OCI-LY1 (cell line): ENCODE measurements around the gene IMPA2.

Source experiments
- H2AFZ ChIP-seq: fragments of 200-600 bp; sonication (generic), shearing (Covaris generic); 2 replicates; pipeline ENCODE4 v1.6.0; 2014; ENCODE audit warnings: antibody characterized with exemption, mild to moderate bottlenecking, low read length
- H3F3A ChIP-seq: fragments of 200-600 bp; sonication (generic), shearing (Covaris generic); 2 replicates; pipeline ENCODE4 v1.6.0; 2014; ENCODE audit warnings: mild to moderate bottlenecking, antibody characterized with exemption, low read length, moderate library complexity; ENCODE audit not compliant: insufficient read depth
- H3K27ac ChIP-seq: fragments of 200-600 bp; sonication (generic); 2 replicates; pipeline ENCODE4 v1.5.1; 2014; ENCODE audit warnings: low read length, mixed run types, mild to moderate bottlenecking, low read depth; ENCODE audit not compliant: poor library complexity, severe bottlenecking
- H3K27me3 ChIP-seq: fragments of 200-600 bp; sonication (generic); 2 replicates; pipeline ENCODE4 v1.6.0; 2014; ENCODE audit warnings: antibody characterized with exemption, mild to moderate bottlenecking, low read length, moderate library complexity; ENCODE audit not compliant: insufficient read depth
- H3K36me3 ChIP-seq: fragments of 200-600 bp; sonication (generic); 2 replicates; pipeline ENCODE4 v1.6.1; 2014; ENCODE audit warnings: mild to moderate bottlenecking, antibody characterized with exemption, low read length, moderate library complexity, mixed read lengths; ENCODE audit not compliant: insufficient read depth
- H3K4me1 ChIP-seq: fragments of 200-600 bp; sonication (generic); 2 replicates; pipeline ENCODE4 v1.5.1; 2014; ENCODE audit warnings: mild to moderate bottlenecking, low read length, moderate library complexity; ENCODE audit not compliant: insufficient read depth, severe bottlenecking
- H3K4me2 ChIP-seq: fragments of 200-600 bp; sonication (generic), shearing (Covaris generic); 2 replicates; pipeline ENCODE4 v1.6.1; 2014; ENCODE audit warnings: low read length
- H3K4me3 ChIP-seq: fragments of 200-600 bp; sonication (generic); 2 replicates; pipeline ENCODE4 v1.5.1; 2014; ENCODE audit warnings: low read length, low read depth, mild to moderate bottlenecking, mixed read lengths; ENCODE audit not compliant: poor library complexity, severe bottlenecking
- H3K79me2 ChIP-seq: fragments of 200-600 bp; shearing (Covaris generic); 2 replicates; pipeline ENCODE4 v1.6.1; 2016; ENCODE audit warnings: mixed run types, low read length, mixed read lengths; ENCODE audit not compliant: insufficient read depth
- H3K9ac ChIP-seq: fragments of 200-600 bp; sonication (generic), shearing (Covaris generic); 2 replicates; pipeline ENCODE4 v1.6.1; 2014; ENCODE audit warnings: mild to moderate bottlenecking, low read length, mixed read lengths
- H3K9me2 ChIP-seq: fragments of 200-600 bp; sonication (generic), shearing (Covaris generic); 2 replicates; pipeline ENCODE4 v1.6.1; 2014; ENCODE audit warnings: low read depth, mild to moderate bottlenecking, low read length, mixed read lengths
- H3K9me3 ChIP-seq: fragments of 200-600 bp; shearing (Covaris generic); 2 replicates; pipeline ENCODE4 v1.6.1; 2014; ENCODE audit warnings: low read length, mixed read lengths
- H4K20me1 ChIP-seq: fragments of 200-600 bp; sonication (generic), shearing (Covaris generic); 2 replicates; pipeline ENCODE4 v1.6.0; 2016; ENCODE audit warnings: mild to moderate bottlenecking, low read length; ENCODE audit not compliant: insufficient read depth
- EZH2 ChIP-seq: fragments of 200-600 bp; sonication (generic), shearing (Covaris generic); IDR thresholded peaks from 2 replicates; pipeline ENCODE4 v1.8.0; 2017; ENCODE audit warnings: borderline replicate concordance, mixed run types, mild to moderate bottlenecking, antibody characterized with exemption, low read length, moderate library complexity, mixed read lengths
- TF ChIP-seq, protein P1 (sequence below): fragments of 200-600 bp; sonication (generic), shearing (Covaris generic); IDR thresholded peaks from 2 replicates; pipeline ENCODE4 v1.5.1; 2017; ENCODE audit warnings: mild to moderate bottlenecking, antibody characterized with exemption, low read length, moderate library complexity, mixed read lengths

The IMPA2 gene

DNA sequence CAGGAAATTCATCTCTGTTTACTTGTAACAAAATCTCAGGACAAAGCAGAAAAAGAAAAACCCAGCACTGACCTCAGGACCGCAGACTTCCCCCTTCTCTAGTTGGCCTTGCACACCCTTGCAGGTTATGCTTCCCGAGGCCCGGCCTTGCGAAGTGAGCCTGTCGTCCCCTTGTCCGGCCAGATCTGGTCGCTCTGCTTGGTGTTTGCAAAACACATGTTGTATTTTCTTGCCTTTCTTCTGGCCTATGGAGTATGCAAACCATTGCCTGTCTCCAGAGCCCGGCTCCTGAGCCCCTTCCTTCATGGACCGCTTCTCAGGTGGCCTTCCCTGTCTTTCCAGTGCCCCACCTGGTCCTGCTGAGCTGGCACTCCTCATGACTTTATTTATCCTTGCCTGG is 4.8 kb downstream of the IMPA2 start:
- no peak overlapping the region for H3K4me2 ChIP-seq
- H3K27me3 ChIP-seq, result no peaks in the 10 kb centered on the region
- no peak overlapping the region for H3K9ac ChIP-seq
- H3F3A ChIP-seq, result no peaks in the 10 kb centered on the region
- H3K9me3 ChIP-seq, result no peaks in the 10 kb centered on the region
- H3K4me3 ChIP-seq, result no peak overlapping the region
- H4K20me1 ChIP-seq, result no peaks in the 10 kb centered on the region
- peaks cover 11% of the 10 kb centered on the region for H3K4me1 ChIP-seq
- no peaks in the 10 kb centered on the region for H3K79me2 ChIP-seq
- H3K9me2 ChIP-seq, result no peaks in the 10 kb centered on the region
- H2AFZ ChIP-seq, result no peak overlapping the region
- no peaks in the 10 kb centered on the region for H3K36me3 ChIP-seq
- no peak overlapping the region for H3K27ac ChIP-seq
- TF ChIP-seq, protein P1, sequence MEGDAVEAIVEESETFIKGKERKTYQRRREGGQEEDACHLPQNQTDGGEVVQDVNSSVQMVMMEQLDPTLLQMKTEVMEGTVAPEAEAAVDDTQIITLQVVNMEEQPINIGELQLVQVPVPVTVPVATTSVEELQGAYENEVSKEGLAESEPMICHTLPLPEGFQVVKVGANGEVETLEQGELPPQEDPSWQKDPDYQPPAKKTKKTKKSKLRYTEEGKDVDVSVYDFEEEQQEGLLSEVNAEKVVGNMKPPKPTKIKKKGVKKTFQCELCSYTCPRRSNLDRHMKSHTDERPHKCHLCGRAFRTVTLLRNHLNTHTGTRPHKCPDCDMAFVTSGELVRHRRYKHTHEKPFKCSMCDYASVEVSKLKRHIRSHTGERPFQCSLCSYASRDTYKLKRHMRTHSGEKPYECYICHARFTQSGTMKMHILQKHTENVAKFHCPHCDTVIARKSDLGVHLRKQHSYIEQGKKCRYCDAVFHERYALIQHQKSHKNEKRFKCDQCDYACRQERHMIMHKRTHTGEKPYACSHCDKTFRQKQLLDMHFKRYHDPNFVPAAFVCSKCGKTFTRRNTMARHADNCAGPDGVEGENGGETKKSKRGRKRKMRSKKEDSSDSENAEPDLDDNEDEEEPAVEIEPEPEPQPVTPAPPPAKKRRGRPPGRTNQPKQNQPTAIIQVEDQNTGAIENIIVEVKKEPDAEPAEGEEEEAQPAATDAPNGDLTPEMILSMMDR, result no peak
- TF ChIP-seq EZH2, result no peak

DNA sequence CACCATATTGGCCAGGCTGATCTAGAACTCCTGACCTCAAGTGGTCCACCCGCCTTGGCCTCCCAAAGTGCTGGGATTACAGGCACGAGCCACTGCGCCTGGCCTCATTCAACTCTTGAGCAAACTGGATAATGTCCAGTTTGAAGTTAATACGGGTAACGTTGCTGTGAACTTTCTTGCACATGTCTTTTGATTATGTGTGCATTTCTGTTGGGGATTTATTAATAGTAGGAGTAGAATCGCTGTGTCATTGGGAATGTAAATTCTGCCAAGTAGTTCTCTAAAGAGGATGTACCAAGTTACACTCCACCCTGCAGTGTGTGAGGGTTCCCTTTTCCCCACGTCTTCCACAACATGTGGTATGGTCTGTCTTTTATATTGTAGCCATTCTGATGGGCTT is 6.2 kb downstream of the IMPA2 start:
- Histone ChIP-seq H3K9me2 (no peaks in the 10 kb centered on the region), H3K4me1 (peaks cover 1% of the 10 kb centered on the region), H3K9ac (no peak overlapping the region), H3K9me3 (no peaks in the 10 kb centered on the region), H3K36me3 (no peaks in the 10 kb centered on the region), H3F3A (no peaks in the 10 kb centered on the region), H3K27ac (no peak overlapping the region), H4K20me1 (no peaks in the 10 kb centered on the region), H3K4me2 (no peak overlapping the region), H3K79me2 (no peaks in the 10 kb centered on the region), H3K4me3 (no peak overlapping the region), H3K27me3 (no peaks in the 10 kb centered on the region), H2AFZ (no peak overlapping the region)
- TF ChIP-seq EZH2, result no peak
- TF ChIP-seq, protein P1, result no peak

DNA sequence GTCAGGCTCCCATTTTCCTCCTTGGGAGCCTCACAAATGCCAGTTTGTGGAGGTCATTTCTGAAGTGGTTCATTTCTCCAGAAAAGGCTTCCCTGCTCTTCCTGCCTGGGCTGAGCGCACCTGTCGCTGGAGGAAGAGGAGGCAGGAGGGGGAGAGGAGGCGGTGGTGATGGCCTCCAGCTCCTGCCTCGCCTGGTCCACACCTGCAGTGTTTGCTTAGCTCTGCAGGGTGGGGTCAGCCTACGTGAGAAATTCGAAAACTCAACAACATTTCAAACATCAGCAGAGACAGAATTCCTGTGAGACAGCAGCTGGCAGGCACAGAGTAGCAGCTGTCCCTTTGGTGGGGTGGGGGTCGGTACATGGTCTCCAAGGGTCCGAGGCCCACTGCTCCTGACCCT is 7.9 kb downstream of the IMPA2 start:
- Histone ChIP-seq H3K9ac (no peak overlapping the region), H4K20me1 (no peaks in the 10 kb centered on the region), H3K79me2 (no peaks in the 10 kb centered on the region)

More for the DNA sequence above, 7.9 kb downstream of the IMPA2 start:
- TF ChIP-seq EZH2, result no peak
- TF ChIP-seq, protein P1, result no peak
- H3F3A ChIP-seq, result no peaks in the 10 kb centered on the region
- H3K9me3 ChIP-seq, result no peaks in the 10 kb centered on the region
- H3K36me3 ChIP-seq, result no peaks in the 10 kb centered on the region
- no peak overlapping the region for H3K4me3 ChIP-seq
- H3K4me1 ChIP-seq, result no peaks in the 10 kb centered on the region
- no peak overlapping the region for H3K4me2 ChIP-seq
- no peaks in the 10 kb centered on the region for H3K9me2 ChIP-seq
- H2AFZ ChIP-seq, result no peak overlapping the region
- no peaks in the 10 kb centered on the region for H3K27me3 ChIP-seq
- no peak overlapping the region for H3K27ac ChIP-seq
